GM18511 (cell line): ENCODE data around the gene ZBTB2.
"Not testable (repeated sequence)": the region's sequence is repeated elsewhere in the genome, so short reads cannot be mapped to it uniquely, and the experiment has no call there.

Experiments used
- ATAC-seq: cut with Tn5 transposase; IDR thresholded peaks from one replicate; pipeline ENCODE4 v1.9.1; 2021; ENCODE audit warnings: mild to moderate bottlenecking, moderate library complexity; ENCODE audit not compliant: unreplicated experiment

The ZBTB2 gene

DNA sequence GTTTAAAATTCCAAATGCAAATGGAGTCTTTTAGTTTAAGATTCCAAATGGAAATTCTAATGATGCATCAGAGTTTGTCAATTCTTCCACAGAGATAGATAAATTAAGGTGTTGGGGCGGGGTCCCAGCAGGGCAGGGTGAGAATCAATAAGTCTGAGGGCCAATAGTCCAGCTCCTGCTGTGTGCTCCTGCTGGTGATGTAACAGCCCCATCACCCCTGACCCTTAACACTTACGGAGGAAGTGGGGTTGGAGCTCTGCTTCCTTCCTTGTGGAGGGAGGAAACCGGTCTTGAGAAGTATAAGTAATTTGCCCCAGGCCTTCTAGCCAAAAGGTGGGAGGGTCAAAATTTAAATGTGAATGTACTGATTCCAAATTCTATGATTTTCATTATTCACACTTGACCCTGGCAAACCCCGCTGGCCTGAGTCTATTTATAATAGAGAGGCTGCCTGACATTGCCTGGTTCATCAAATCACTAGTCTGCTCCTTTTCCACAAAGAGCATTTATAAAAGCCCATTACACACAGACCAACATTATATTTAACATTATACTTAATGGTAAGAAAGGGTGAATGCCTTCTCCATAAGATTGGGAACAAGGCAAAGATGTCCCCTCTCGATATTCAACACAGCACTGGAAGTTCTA, 17.2 kb downstream of the ZBTB2 start:
- no peak for ATAC-seq

DNA sequence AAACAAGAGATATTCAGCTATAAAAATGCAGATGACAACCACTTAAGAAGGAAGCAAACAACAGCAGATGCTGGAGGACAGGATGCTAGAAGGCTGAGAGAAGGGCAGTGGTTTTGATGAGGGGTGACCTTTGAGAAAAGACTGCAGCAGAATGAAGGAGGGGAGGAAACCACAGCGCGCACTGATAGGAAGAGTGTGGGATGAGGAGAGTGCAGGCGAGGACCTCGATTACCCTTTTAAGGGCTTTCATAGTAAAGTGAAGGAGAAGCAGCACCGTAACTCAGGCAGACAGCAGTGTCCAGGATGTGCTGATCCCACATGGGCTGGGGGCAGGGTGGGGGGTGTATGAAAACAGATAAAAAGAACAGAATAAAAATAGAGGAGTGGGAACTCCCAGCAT, 19.2 kb downstream of the ZBTB2 start:
- ATAC-seq: no peak

DNA sequence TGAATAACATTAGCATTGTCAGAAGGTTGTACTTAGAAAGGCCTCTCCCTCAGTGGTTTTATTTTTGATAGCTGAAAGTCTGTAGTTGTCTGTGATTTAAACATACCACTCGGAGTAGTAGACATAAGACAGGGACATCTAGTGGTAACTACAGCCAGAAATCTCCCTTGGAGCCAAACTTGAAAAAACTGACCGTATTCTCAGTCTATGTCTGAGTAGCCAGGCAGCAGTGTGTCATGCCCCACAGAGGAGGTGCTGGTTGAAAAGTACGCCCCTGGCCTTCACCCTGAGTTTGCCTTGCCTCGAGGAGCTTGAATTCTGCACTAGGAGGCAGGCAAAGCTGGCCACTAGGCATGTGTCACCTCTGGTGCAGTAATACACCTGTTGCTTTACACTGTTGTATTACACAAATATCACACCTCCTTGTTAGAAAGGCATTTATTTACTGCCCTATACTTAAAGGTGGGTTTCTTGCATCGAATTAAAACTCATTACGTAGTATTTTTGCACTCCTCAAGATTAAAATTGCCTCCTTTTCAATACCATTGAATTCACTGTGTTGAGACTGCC, 20.8 kb downstream of the ZBTB2 start:
- no peak for ATAC-seq

- no peak for ATAC-seq
Measured at GRCh38 chr6:151365233-151365632, 26.1 kb downstream of the ZBTB2 start.

GRCh38 chr6:151359486-151359885, 31.9 kb downstream of the ZBTB2 start:
- no peak for ATAC-seq

DNA sequence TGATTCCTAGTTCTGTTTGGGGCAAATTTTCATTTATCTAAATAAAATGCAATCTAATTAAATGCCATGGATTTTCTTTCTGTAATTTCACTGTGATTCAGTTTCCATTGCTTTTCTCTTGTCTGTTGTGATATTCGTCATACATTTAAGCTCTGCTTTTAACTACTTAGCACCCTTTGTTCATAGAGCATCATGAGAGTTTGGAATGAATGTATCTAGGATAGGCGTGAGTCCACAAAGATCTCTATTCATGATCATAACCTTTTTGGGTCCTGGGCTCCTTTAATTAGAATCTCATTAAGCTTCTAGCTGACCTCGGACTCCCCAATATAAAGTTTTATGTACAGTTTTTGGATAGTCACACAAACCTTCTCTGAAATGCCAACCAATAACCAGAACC, 32.9 kb downstream of the ZBTB2 start:
- ATAC-seq: no peak

GRCh38 chr6:151357758-151358436, 33.5 kb downstream of the ZBTB2 start:
- ATAC-seq: no peak

DNA sequence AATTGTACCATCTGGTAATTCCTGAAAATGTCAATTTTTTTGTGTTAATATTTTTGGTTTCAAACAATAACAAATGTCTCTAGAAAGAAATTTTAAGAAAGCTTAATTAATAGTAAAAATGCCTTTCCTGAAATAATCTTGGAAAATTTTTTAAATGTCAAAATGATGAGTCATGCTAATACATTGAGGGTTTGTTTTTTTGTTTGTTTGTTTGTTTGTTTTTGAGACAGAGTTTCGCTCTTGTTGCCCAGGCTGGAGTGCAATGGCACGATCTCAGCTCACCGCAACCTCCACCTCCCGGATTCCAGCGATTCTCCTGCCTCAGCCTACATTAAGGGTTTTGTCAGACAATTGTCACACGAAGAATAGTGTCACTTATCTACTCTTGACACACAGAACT, 34.4 kb downstream of the ZBTB2 start:
- ATAC-seq: not testable (repeated sequence)

DNA sequence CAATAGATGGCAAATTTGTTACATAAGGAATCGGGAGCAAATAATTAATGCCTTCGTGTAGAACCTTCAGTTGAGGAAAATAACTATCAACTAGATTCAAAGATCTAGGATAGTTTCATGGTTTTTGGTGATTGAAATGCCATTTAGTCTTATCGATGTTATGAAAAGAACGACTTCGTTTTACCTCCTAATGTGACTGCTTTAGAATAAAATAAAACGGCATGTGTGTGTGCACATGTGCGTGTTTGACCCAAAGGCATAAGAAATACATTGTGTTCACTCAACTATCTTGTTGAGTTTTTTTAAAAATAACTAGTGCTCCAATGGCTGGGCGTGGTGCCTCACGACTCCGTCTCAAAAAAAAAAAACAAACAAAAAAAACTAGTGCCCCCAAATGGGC, 37.6 kb downstream of the ZBTB2 start:
- ATAC-seq: no peak

- no peak for ATAC-seq
Measured at GRCh38 chr6:151352410-151353396, 38.7 kb downstream of the ZBTB2 start.

DNA sequence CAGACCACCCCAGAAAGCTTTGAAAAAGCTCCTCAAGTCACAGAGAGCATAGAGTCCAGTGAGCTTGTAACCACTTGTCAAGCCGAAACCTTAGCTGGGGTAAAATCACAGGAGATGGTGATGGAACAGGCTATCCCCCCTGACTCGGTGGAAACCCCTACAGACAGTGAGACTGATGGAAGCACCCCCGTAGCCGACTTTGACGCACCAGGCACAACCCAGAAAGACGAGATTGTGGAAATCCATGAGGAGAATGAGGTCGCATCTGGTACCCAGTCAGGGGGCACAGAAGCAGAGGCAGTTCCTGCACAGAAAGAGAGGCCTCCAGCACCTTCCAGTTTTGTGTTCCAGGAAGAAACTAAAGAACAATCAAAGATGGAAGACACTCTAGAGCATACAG, 39.6 kb downstream of the ZBTB2 start:
- no peak for ATAC-seq

DNA sequence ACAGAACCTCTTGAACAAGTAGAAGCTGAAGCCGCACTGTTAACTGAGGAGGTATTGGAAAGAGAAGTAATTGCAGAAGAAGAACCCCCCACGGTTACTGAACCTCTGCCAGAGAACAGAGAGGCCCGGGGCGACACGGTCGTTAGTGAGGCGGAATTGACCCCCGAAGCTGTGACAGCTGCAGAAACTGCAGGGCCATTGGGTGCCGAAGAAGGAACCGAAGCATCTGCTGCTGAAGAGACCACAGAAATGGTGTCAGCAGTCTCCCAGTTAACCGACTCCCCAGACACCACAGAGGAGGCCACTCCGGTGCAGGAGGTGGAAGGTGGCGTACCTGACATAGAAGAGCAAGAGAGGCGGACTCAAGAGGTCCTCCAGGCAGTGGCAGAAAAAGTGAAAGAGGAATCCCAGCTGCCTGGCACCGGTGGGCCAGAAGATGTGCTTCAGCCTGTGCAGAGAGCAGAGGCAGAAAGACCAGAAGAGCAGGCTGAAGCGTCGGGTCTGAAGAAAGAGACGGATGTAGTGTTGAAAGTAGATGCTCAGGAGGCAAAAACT, 40.1 kb downstream of the ZBTB2 start:
- ATAC-seq: no peak

DNA sequence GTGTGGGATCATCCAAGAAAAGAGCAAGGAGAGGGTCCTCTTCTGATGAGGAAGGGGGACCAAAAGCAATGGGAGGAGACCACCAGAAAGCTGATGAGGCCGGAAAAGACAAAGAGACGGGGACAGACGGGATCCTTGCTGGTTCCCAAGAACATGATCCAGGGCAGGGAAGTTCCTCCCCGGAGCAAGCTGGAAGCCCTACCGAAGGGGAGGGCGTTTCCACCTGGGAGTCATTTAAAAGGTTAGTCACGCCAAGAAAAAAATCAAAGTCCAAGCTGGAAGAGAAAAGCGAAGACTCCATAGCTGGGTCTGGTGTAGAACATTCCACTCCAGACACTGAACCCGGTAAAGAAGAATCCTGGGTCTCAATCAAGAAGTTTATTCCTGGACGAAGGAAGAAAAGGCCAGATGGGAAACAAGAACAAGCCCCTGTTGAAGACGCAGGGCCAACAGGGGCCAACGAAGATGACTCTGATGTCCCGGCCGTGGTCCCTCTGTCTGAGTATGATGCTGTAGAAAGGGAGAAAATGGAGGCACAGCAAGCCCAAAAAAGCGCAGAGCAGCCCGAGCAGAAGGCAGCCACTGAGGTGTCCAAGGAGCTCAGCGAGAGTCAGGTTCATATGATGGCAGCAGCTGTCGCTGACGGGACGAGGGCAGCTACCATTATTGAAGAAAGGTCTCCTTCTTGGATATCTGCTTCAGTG, 40.8 kb downstream of the ZBTB2 start:
- ATAC-seq: no peak

DNA sequence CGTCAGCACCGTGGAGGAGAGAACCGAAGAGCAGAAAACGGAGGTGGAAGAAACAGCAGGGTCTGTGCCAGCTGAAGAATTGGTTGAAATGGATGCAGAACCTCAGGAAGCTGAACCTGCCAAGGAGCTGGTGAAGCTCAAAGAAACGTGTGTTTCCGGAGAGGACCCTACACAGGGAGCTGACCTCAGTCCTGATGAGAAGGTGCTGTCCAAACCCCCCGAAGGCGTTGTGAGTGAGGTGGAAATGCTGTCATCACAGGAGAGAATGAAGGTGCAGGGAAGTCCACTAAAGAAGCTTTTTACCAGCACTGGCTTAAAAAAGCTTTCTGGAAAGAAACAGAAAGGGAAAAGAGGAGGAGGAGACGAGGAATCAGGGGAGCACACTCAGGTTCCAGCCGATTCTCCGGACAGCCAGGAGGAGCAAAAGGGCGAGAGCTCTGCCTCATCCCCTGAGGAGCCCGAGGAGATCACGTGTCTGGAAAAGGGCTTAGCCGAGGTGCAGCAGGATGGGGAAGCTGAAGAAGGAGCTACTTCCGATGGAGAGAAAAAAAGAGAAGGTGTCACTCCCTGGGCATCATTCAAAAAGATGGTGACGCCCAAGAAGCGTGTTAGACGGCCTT, 41.6 kb downstream of the ZBTB2 start:
- no peak for ATAC-seq

- not testable (repeated sequence) for ATAC-seq
Measured at GRCh38 chr6:151342750-151343149, 48.6 kb downstream of the ZBTB2 start.

DNA sequence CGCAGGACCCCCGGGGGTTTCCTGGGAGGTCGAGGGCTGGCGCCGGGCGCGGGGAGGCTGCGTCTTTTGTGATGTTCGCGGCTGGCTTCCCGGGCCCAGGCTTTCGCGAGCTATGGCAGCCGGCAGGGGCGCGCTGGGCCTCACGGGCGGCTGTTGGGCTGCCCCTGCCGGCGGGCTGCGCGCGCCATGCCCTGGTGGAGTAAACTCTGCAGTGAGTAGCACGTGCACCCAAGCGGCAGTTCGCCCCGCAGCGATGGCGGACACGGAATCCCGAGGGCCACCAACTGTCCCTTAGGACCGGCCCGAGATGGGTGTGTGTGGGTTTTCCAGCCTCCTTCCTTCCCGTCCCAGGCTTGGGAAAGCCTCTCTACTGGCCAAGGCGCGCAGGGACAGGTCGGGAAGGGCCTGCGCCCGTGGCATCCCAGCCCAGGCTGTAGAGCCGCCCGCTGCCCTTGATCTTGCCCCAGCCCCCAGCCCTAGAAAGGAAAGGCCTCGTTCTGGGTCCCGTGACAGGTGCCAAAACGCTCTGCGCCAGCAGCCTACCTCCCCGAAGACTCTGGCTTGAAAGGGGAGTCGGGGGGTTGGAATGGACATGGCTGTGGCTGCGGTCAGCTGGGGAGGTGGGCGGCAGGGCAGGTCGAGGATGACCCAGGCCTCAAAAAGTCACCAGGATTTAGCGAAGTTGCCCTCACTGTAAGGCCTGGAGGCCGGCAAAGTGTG, 49.7 kb downstream of the ZBTB2 start:
- ATAC-seq: no peak

- no peak for ATAC-seq
Measured at GRCh38 chr6:151340219-151340978, 51.0 kb downstream of the ZBTB2 start.

GRCh38 chr6:151339369-151339768, 52.0 kb downstream of the ZBTB2 start:
- ATAC-seq: no peak
